ENCODE results near the gene NCKIPSD.

Gene NCKIPSD

GRCh38 chr3:48656841-48657281, 28.9 kb downstream of the NCKIPSD start:
- Histone ChIP-seq H3K79me2 (ENCODE audit: low read length) (no peaks in the 10 kb centered on the region), H3K4me3 (ENCODE audit: low read length) (no peak overlapping the region), H3K4me2 (ENCODE audit: low read length) (no peak overlapping the region), H3K9ac (ENCODE audit: low read length) (no peak overlapping the region), H2AFZ (ENCODE audit: low read depth, low read length) (no peak overlapping the region), H4K20me1 (ENCODE audit: insufficient read depth, low read length) (no peaks in the 10 kb centered on the region; the same call in 1 of the 2 replicates), H3K4me1 (ENCODE audit: low read length) (no peaks in the 10 kb centered on the region), H3K9me3 (ENCODE audit: insufficient read depth, low read length) (no peaks in the 10 kb centered on the region), H3K36me3 (replicated peaks; ENCODE audit: low read depth, low read length) (peaks cover 6% of the 10 kb centered on the region), H3K27ac (ENCODE audit: low read length) (no peak overlapping the region), H3K27me3 (ENCODE audit: low read depth, low read length) (no peaks in the 10 kb centered on the region)
- TF ChIP-seq EZH2phosphoT487 (IDR thresholded peaks at IDR 0.05; ENCODE audit: low read depth), result no peak
- TF ChIP-seq CTCF (IDR thresholded peaks at IDR 0.05; ENCODE audit: low read depth, low read length), result no peak

- H3K9ac ChIP-seq (ENCODE audit: low read length), result no peak overlapping the region
- peaks cover 6% of the 10 kb centered on the region for H3K36me3 ChIP-seq (replicated peaks; ENCODE audit: low read depth, low read length)
- no peak overlapping the region for H3K4me3 ChIP-seq (ENCODE audit: low read length)
These were observed 29.5 kb downstream of the NCKIPSD start for GRCh38 chr3:48656061-48656840.

GRCh38 chr3:48655606-48656005, 30.1 kb downstream of the NCKIPSD start:
- Histone ChIP-seq H3K9me3 (ENCODE audit: insufficient read depth, low read length) (no peaks in the 10 kb centered on the region), H3K4me2 (ENCODE audit: low read length) (no peak overlapping the region), H3K27ac (ENCODE audit: low read length) (no peak overlapping the region), H3K9ac (ENCODE audit: low read length) (no peak overlapping the region), H3K36me3 (replicated peaks; ENCODE audit: low read depth, low read length) (peaks cover 1% of the 10 kb centered on the region), H3K4me3 (ENCODE audit: low read length) (no peak overlapping the region), H2AFZ (ENCODE audit: low read depth, low read length) (no peak overlapping the region), H3K27me3 (ENCODE audit: low read depth, low read length) (no peaks in the 10 kb centered on the region), H4K20me1 (ENCODE audit: insufficient read depth, low read length) (no peaks in the 10 kb centered on the region; the same call in 1 of the 2 replicates), H3K79me2 (ENCODE audit: low read length) (no peaks in the 10 kb centered on the region), H3K4me1 (ENCODE audit: low read length) (no peaks in the 10 kb centered on the region)
- TF ChIP-seq EZH2phosphoT487 (IDR thresholded peaks at IDR 0.05; ENCODE audit: low read depth) (no peak), CTCF (IDR thresholded peaks at IDR 0.05; ENCODE audit: low read depth, low read length) (no peak)

More at GRCh38 chr3:48656061-48656840, 29.5 kb downstream of the NCKIPSD start:
- Histone ChIP-seq H3K4me2 (ENCODE audit: low read length) (no peak overlapping the region), H3K27me3 (ENCODE audit: low read depth, low read length) (no peaks in the 10 kb centered on the region), H3K79me2 (ENCODE audit: low read length) (no peaks in the 10 kb centered on the region), H3K9me3 (ENCODE audit: insufficient read depth, low read length) (no peaks in the 10 kb centered on the region), H3K4me1 (ENCODE audit: low read length) (no peaks in the 10 kb centered on the region), H2AFZ (ENCODE audit: low read depth, low read length) (no peak overlapping the region), H4K20me1 (ENCODE audit: insufficient read depth, low read length) (no peaks in the 10 kb centered on the region; the same call in 1 of the 2 replicates), H3K27ac (ENCODE audit: low read length) (no peak overlapping the region)
- TF ChIP-seq EZH2phosphoT487 (IDR thresholded peaks at IDR 0.05; ENCODE audit: low read depth) (no peak), CTCF (IDR thresholded peaks at IDR 0.05; ENCODE audit: low read depth, low read length) (no peak)

GRCh38 chr3:48655063-48655462, 30.7 kb downstream of the NCKIPSD start:
- H2AFZ ChIP-seq (ENCODE audit: low read depth, low read length), result no peak overlapping the region
- H3K9me3 ChIP-seq (ENCODE audit: insufficient read depth, low read length), result no peaks in the 10 kb centered on the region
- H3K4me1 ChIP-seq (ENCODE audit: low read length), result no peaks in the 10 kb centered on the region
- H4K20me1 ChIP-seq (ENCODE audit: insufficient read depth, low read length), result no peaks in the 10 kb centered on the region; the same call in 1 of the 2 replicates
- H3K4me3 ChIP-seq (ENCODE audit: low read length), result no peak overlapping the region
- no peaks in the 10 kb centered on the region for H3K36me3 ChIP-seq (replicated peaks; ENCODE audit: low read depth, low read length)
- no peak for TF ChIP-seq EZH2phosphoT487 (IDR thresholded peaks at IDR 0.05; ENCODE audit: low read depth)
- no peak for TF ChIP-seq CTCF (IDR thresholded peaks at IDR 0.05; ENCODE audit: low read depth, low read length)
- H3K27me3 ChIP-seq (ENCODE audit: low read depth, low read length), result no peaks in the 10 kb centered on the region
- H3K4me2 ChIP-seq (ENCODE audit: low read length), result no peak overlapping the region
- no peak overlapping the region for H3K27ac ChIP-seq (ENCODE audit: low read length)
- no peaks in the 10 kb centered on the region for H3K79me2 ChIP-seq (ENCODE audit: low read length)
- no peak overlapping the region for H3K9ac ChIP-seq (ENCODE audit: low read length)
